OCI-LY1 (cell line): Measurements from ENCODE around the gene TYW1.
"Not testable (repeated sequence)": the region's sequence is repeated elsewhere in the genome, so short reads cannot be mapped to it uniquely, and the experiment has no call there.

Experiments
- CTCF ChIP-seq: fragments of 200-600 bp; sonication (generic), shearing (Covaris generic); IDR thresholded peaks from 2 replicates; pipeline ENCODE4 v1.5.1; 2017; ENCODE audit warnings: mild to moderate bottlenecking, antibody characterized with exemption, low read length, moderate library complexity, mixed read lengths
- EZH2 ChIP-seq: fragments of 200-600 bp; sonication (generic), shearing (Covaris generic); IDR thresholded peaks from 2 replicates; pipeline ENCODE4 v1.8.0; 2017; ENCODE audit warnings: borderline replicate concordance, mixed run types, mild to moderate bottlenecking, antibody characterized with exemption, low read length, moderate library complexity, mixed read lengths

DNA sequence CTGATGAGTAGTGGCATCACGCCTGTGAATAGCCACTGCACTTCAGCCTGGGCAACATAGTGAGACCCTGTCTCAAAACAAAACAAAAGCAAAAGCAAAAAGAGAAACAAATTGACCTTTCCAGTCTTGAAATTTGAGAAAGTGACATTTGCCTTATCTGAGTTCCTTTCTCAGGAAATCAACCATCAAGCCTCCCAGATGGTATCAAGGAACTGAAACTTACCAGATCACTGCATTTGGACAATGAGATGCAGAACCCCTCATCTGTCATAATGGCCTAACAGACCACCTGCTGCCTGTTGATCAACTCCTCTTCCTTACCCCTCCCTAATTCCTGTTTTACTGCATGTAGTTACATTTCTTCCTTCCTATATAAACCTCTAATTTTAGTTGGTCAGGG is 16.3 kb upstream of the TYW1 start:
- not testable (repeated sequence) for TF ChIP-seq CTCF, EZH2
